Kidney (tissue), 14 donors: Measurements from ENCODE around the gene HOXC6. TPM values are rescaled to one million over a fixed set of nuclear protein-coding genes. Genes with fewer than 3 reads are reported as not detected.

Source experiments
- DNase-seq, 5 donors: peaks; one replicate each; pipeline ENCODE4 v3.0.0-alpha.2; 2013 to 2020
- FAIRE-seq: peaks from 2 replicates; lab custom pipeline; 2012; peaks lifted over from hg19 to GRCh38; lab: Jason Lieb, UNC
- H3K27ac ChIP-seq, 2 donors: one replicate each; pipeline ENCODE4 v1.7.0; 2013; ENCODE audit warnings: low read depth in 2 of 2, low read length in 2 of 2, inconsistent platforms in 1 of 2
- H3K27me3 ChIP-seq: one replicate; pipeline ENCODE4 v1.7.1; 2013; ENCODE audit warnings: low read length, inconsistent platforms; ENCODE audit not compliant: control insufficient read depth, insufficient read depth
- H3K36me3 ChIP-seq, 3 donors: one replicate each; pipeline versions ENCODE4 v1.7.0 to v1.7.1; 2013; ENCODE audit warnings: low read length in 3 of 3, control low read depth in 1 of 3, inconsistent platforms in 1 of 3; ENCODE audit not compliant: insufficient read depth in 3 of 3, control insufficient read depth in 2 of 3
- H3K4me1 ChIP-seq, 3 donors: one replicate each; pipeline versions ENCODE4 v1.7.0 to v1.7.1; 2013; ENCODE audit warnings: low read length in 3 of 3, inconsistent platforms in 1 of 3, low read depth in 1 of 3; ENCODE audit not compliant: control insufficient read depth in 2 of 3, insufficient read depth in 2 of 3
- H3K4me3 ChIP-seq, 3 donors: one replicate each; pipeline versions ENCODE4 v1.7.0 to v1.8.1; 2013; ENCODE audit warnings: low read length in 3 of 3, control low read depth in 1 of 3, inconsistent platforms in 1 of 3
- H3K9ac ChIP-seq, 3 donors: one replicate each; pipeline versions ENCODE4 v1.7.0 to v1.7.1; 2013; ENCODE audit warnings: low read length in 3 of 3, control low read depth in 1 of 3, inconsistent platforms in 1 of 3
- H3K9me3 ChIP-seq, 3 donors: one replicate each; pipeline versions ENCODE4 v1.7.0 to v1.7.1; 2013; ENCODE audit warnings: low read length in 3 of 3, control low read depth in 1 of 3, inconsistent platforms in 1 of 3; ENCODE audit not compliant: control insufficient read depth in 2 of 3, insufficient read depth in 1 of 3
- CTCF ChIP-seq: IDR thresholded peaks from 3 replicates; pipeline ENCODE4 v1.5.1; 2012; ENCODE audit warnings: mild to moderate bottlenecking, moderate library complexity, borderline replicate concordance; ENCODE audit not compliant: insufficient read depth; ENCODE audit errors: extremely low read depth
- intact Hi-C: fragments of 100-400 bp; cut with DNase I; formaldehyde crosslinking; loops from one replicate; pipeline ENCODE4 v1.11.1; 2022
- polyA plus RNA-seq: library from polyadenylated mRNA; stranded (reverse); fragments of 350-450 nt; fragmentation: Illumina TruSeq; extraction: RNeasy Lipid Tissue Mini Kit (QIAGEN cat#74804); gene quantifications from one replicate; pipeline ENCODE4 v1.2.3, GENCODE V29; 2014; ENCODE audit warnings: low read depth, low replicate concordance; ENCODE audit not compliant: insufficient read depth
- total RNA-seq: library from RNA; stranded (reverse); fragmentation: NEBNext Ultra II Directional; extraction: Animal tissue kit (Norgen Biotek cat#: 25700); gene quantifications from one replicate; pipeline ENCODE4 v1.2.1, GENCODE V29; 2021
- donor health status: control.
- donor health status: control.
- donor health status: control.
- donor health status: control.
- donor health status: control.
- donor health status: DM: yes; HTN: yes; CAD: no.
- donor health status: Normal renal cell carcinoma (clear cell type).

The HOXC6 gene
- total and polyA plus RNA-seq, 2 donors from 2014 or later: 11.4 to 22.0 TPM

- DNase-seq (peak in 2 of 5 donors; percentile 28 to 43), FAIRE-seq (no peak)
- H3K27me3 ChIP-seq: peaks cover 3% of the 10 kb centered on the region
- TF ChIP-seq CTCF: no peak
- H3K36me3 ChIP-seq: no peaks in the 10 kb centered on the region
- intact Hi-C loops: no loop called here
- peak overlapping the region in 1 of 2 donors; percentile 41 for H3K27ac ChIP-seq
- H3K9me3 ChIP-seq: no peaks in the 10 kb centered on the region
- H3K4me1 ChIP-seq: peaks cover 8 to 10% (median 10%) of the 10 kb centered on the region in 3 donors
- peak overlapping the region in 2 of 3 donors; percentile 6 to 54 for H3K9ac ChIP-seq
- no peak overlapping the region for H3K4me3 ChIP-seq
Measured at GRCh38 chr12:54022960-54023884, 5.0 kb upstream of the HOXC6 start.

GRCh38 chr12:54024127-54024526 lies 4.1 kb upstream of the HOXC6 start:
- H3K36me3 ChIP-seq: no peaks in the 10 kb centered on the region
- H3K4me1 ChIP-seq: peaks cover 11 to 15% (median 12%) of the 10 kb centered on the region in 3 donors
- TF ChIP-seq CTCF: no peak
- no peak overlapping the region for H3K4me3 ChIP-seq
- H3K9me3 ChIP-seq: no peaks in the 10 kb centered on the region
- intact Hi-C loops: no loop called here
- peaks cover 3% of the 10 kb centered on the region for H3K27me3 ChIP-seq
- no peak for FAIRE-seq
- peak overlapping the region in 1 of 3 donors; percentile 51 for H3K9ac ChIP-seq
- H3K27ac ChIP-seq: peak overlapping the region; percentile 32 to 49
- peak in 2 of 5 donors; percentile 63 to 65 for DNase-seq

GRCh38 chr12:54024581-54025305 lies 3.5 kb upstream of the HOXC6 start:
- Histone ChIP-seq H3K27ac (peak overlapping the region in 1 of 2 donors; percentile 11), H3K27me3 (peaks cover 3% of the 10 kb centered on the region), H3K9ac (peak overlapping the region in 1 of 3 donors; percentile 51), H3K4me1 (peaks cover 11 to 15% (median 11%) of the 10 kb centered on the region in 3 donors), H3K36me3 (peaks cover 0 to 1% (median 0%) of the 10 kb centered on the region in 3 donors), H3K4me3 (no peak overlapping the region), H3K9me3 (no peaks in the 10 kb centered on the region)
- intact Hi-C loops: loop anchor here (5.0 kb wide), 1 partner anchor 168 kb away; no protein-coding TSS in a partner anchor
- FAIRE-seq (no peak), DNase-seq (peak in 1 of 5 donors; percentile 44)
- TF ChIP-seq CTCF: no peak
